Spleen (tissue), 7 donors: ENCODE results near the gene GREB1.

ENCODE experiments used
- POLR2AphosphoS5 ChIP-seq, 3 donors: sonication (generic); formaldehyde crosslinking; IDR thresholded peaks; one replicate each; pipeline ENCODE4 v1.5.1; 2017; ENCODE audit warnings: antibody characterized with exemption in 3 of 3
- TF ChIP-seq, protein P1 (sequence below), 11 experiments: fragments of 200-600 bp in 7 of 11; fragments of 450-650 bp in 4 of 11; sonication (generic) in 4 of 11; IDR thresholded peaks in 8 of 11; conservative IDR thresholded peaks in 3 of 11; 1 replicate in 7 of 11; 2 replicates in 4 of 11; pipeline versions ENCODE4 v1.4.0 to v1.8.0; 2016 to 2021; ENCODE audit warnings: antibody characterized with exemption in 11 of 11, inconsistent platforms in 4 of 11, mild to moderate bottlenecking in 1 of 11
- donor health status: DM: no; HTN: no; CAD: no; lungs with moderate emphysema.
- donor health status: DM: no; HTN: no; CAD: no.
- donor health status: DM: no; HTN: no; CAD: no.

DNA sequence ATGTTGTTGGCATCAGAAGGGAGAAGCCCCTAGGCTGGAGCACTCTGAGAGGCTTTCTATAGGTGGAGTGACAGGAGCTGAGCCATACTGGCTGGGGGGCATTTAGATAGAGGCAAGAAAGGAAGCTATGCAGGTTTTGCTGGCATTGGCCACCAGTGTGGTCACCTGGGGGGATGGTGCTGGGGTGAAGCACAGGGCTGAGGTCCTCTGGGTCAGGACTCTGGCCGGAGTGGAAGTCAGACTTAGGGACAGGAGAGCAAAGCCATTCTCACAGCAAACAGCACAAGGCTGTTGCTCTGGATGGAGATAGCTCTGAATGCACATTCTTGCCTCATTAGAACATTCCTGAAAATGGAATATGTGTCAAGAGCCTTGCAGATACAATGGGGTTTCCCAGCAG, 88.8 kb downstream of the GREB1 start:
- TF ChIP-seq POLR2AphosphoS5 (IDR thresholded peaks at IDR 0.05), result no peak
- TF ChIP-seq, protein P1, sequence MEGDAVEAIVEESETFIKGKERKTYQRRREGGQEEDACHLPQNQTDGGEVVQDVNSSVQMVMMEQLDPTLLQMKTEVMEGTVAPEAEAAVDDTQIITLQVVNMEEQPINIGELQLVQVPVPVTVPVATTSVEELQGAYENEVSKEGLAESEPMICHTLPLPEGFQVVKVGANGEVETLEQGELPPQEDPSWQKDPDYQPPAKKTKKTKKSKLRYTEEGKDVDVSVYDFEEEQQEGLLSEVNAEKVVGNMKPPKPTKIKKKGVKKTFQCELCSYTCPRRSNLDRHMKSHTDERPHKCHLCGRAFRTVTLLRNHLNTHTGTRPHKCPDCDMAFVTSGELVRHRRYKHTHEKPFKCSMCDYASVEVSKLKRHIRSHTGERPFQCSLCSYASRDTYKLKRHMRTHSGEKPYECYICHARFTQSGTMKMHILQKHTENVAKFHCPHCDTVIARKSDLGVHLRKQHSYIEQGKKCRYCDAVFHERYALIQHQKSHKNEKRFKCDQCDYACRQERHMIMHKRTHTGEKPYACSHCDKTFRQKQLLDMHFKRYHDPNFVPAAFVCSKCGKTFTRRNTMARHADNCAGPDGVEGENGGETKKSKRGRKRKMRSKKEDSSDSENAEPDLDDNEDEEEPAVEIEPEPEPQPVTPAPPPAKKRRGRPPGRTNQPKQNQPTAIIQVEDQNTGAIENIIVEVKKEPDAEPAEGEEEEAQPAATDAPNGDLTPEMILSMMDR (IDR thresholded peaks at IDR 0.05 in 8 of 11, conservative IDR thresholded peaks at IDR 0.05 in 3 of 11), result no peak
